ENCODE measurements around the gene SULT4A1. TPM values are rescaled to one million over a fixed set of nuclear protein-coding genes. Genes with fewer than 3 reads are reported as not detected.

The SULT4A1 gene
- total and polyA plus RNA-seq, 9 of the 15 experiments (the other 6 are each of a cell fraction or from before 2014, with no cell fraction given): 0.03 to 0.20 (median 0.09) TPM; not detected in 3

GRCh38 chr22:43825651-43826050 is 36.7 kb downstream of the SULT4A1 start:
- in situ Hi-C loops (cut with MboI): no loop called here
- CTCF ChIA-PET (ENCODE audit: low intra/inter-chr PET ratio): no interaction called here
- Histone ChIP-seq H3K27ac (ENCODE audit: extremely low read depth, low read depth, low read length) (no peak overlapping the region), H2AFZ (ENCODE audit: low read depth, low read length) (no peak overlapping the region), H3K9me3 (replicated peaks; ENCODE audit: control insufficient read depth, insufficient read depth, low read depth, low read length) (no peaks in the 10 kb centered on the region), H3K27me3 (ENCODE audit: control insufficient read depth in 2 of 2, insufficient read depth in 2 of 2, low read length in 2 of 2) (peaks cover 6 to 70% of the 10 kb centered on the region in 2 experiments; a peak in 3 of 5 replicates), H3K9me1 (ENCODE audit: control insufficient read depth, insufficient read depth, low read length) (no peaks in the 10 kb centered on the region), H3K4me2 (ENCODE audit: insufficient read depth, low read length) (no peak overlapping the region), H3K9ac (ENCODE audit: insufficient read depth in 1 of 2, low read depth in 2 of 2, low read length in 2 of 2) (no peak overlapping the region), H4K20me1 (replicated peaks; ENCODE audit: control insufficient read depth, insufficient read depth, low read length) (peaks cover 5% of the 10 kb centered on the region; the same call in 1 of the 2 replicates), H3K4me1 (replicated peaks in 1 of 2; ENCODE audit: control insufficient read depth in 2 of 2, insufficient read depth in 2 of 2, low read length in 2 of 2) (no peaks in the 10 kb centered on the region; a peak in 1 of 5 replicates), H3K36me3 (ENCODE audit: control insufficient read depth, insufficient read depth, low read length) (no peaks in the 10 kb centered on the region), H3K4me3 (no peak overlapping the region), H3K79me2 (ENCODE audit: control insufficient read depth, insufficient read depth, low read length) (no peaks in the 10 kb centered on the region)
- no TSS peak for BruUV-seq (replicated peaks)
- 0% methylated on average over 11 of the region's 11 CpGs for WGBS (ENCODE audit: insufficient coverage, low coverage, missing lambda C conversion rate)
- DNase-seq (ENCODE audit: extremely low read depth in 1 of 4, low spot score in 3 of 4) (no peak), ATAC-seq (no peak), FAIRE-seq (no peak)
- POLR2A ChIA-PET: no interaction called here
- TF ChIP-seq NR0B1 (IDR thresholded peaks at IDR 0.05; ENCODE audit: partially characterized antibody): no peak
- no peak for TF ChIP-seq ZNF79 (CRISPR knock-in tag; IDR thresholded peaks at IDR 0.05; ENCODE audit: low read depth)
- TF ChIP-seq FOXK2 (conservative IDR thresholded peaks at IDR 0.05 in 1 of 2, IDR thresholded peaks at IDR 0.05 in 1 of 2; ENCODE audit: low read depth in 2 of 2): no peak
- no peak for TF ChIP-seq ZNF311 (CRISPR knock-in tag; IDR thresholded peaks at IDR 0.05)
- no peak for TF ChIP-seq KLF6 (CRISPR knock-in tag; IDR thresholded peaks at IDR 0.05; ENCODE audit: borderline replicate concordance)
- no peak for TF ChIP-seq ZNF583 (CRISPR knock-in tag; IDR thresholded peaks at IDR 0.05)
- TF ChIP-seq IFI16 (CRISPR knock-in tag; IDR thresholded peaks at IDR 0.05): no peak
- TF ChIP-seq ZNF507 (tag; conservative IDR thresholded peaks at IDR 0.05): no peak
- TF ChIP-seq HMGN3 (IDR thresholded peaks at IDR 0.05; ENCODE audit: borderline replicate concordance, extremely low read depth, insufficient read length, low read depth, low read length): no peak
- no peak for TF ChIP-seq ATF4 (CRISPR knock-in tag; IDR thresholded peaks at IDR 0.05)
- no peak for TF ChIP-seq CCAR2 (IDR thresholded peaks at IDR 0.05; ENCODE audit: low read depth, low read length)
- no peak for TF ChIP-seq DIDO1 (tag; IDR thresholded peaks at IDR 0.05; ENCODE audit: low read depth)
- TF ChIP-seq, protein P1, sequence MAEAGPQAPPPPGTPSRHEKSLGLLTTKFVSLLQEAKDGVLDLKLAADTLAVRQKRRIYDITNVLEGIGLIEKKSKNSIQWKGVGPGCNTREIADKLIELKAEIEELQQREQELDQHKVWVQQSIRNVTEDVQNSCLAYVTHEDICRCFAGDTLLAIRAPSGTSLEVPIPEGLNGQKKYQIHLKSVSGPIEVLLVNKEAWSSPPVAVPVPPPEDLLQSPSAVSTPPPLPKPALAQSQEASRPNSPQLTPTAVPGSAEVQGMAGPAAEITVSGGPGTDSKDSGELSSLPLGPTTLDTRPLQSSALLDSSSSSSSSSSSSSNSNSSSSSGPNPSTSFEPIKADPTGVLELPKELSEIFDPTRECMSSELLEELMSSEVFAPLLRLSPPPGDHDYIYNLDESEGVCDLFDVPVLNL (CRISPR knock-in tag; IDR thresholded peaks at IDR 0.05; ENCODE audit: low read depth): no peak
- TF ChIP-seq PKNOX1 (IDR thresholded peaks at IDR 0.05): no peak
- intact Hi-C loops (cut with micrococcal nuclease): no loop called here
